ENCODE data around the gene KLHL2.
A peak's percentile ranks its signal among the peaks of the same experiment; 100 is the strongest.
"Not testable (repeated sequence)": the region's sequence is repeated elsewhere in the genome, so short reads cannot be mapped to it uniquely, and the experiment has no call there.

Gene KLHL2

DNA sequence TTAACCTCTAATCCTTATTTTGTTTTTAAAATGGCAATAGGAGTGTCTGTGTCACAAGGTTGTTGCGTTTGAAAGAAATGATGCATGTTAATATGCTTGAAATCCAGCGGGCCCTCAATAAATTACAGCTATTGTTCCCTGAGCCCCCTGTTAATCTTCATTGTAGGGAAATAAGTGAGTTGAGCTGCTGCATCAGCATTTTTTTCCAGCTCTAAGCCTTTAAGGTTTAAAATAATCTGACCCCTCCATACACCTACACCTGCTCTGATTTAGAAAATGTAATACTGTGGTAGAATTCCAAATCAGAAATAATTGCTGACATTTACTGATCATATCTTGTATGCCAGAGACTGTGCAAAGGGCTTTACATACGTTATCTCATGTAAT, 117.5 kb downstream of the KLHL2 start:
- no peak for DNase-seq (ENCODE audit: low read depth, low spot score)
- peak overlapping the region; percentile 97 for H3K27ac ChIP-seq

DNA sequence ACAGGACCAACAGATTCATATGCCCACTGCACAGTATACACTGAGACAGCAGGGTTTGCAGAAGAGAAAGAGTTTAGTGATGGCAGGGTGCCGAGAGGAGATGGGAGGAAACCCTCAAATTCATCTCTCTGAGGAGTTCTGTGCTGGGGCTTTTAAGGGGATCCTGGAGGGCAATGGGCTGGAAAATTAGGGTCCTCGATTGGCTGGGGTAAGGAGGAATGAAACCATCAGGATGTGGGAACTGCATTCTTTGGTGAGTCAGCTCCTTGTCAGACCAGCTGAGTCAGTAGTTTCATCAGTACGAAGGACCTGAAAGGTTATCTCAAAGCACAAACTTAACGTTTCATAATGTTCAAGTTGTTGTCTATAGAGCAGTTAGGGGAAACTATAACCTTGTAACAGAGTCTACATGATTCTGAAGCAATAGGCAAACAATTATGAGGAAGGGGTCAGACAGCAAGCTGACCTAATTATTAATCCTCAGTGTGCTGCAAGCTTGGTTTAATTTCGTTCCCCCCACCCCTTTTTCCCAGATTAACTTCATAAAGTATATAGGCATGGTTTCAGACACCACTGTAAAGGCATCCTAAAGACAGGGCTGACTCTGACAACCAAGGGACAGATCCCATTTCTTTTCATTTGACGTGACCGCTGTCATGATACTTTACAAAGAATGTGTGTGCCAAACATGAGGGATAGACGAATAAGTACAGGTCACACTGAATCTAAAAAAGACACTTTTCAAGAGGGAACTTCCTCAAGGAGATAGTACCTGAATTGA, 118.6 kb downstream of the KLHL2 start:
- peak; percentile 64 for DNase-seq (ENCODE audit: low read depth, low spot score)
- H3K27ac ChIP-seq: peak overlapping the region; percentile 97

DNA sequence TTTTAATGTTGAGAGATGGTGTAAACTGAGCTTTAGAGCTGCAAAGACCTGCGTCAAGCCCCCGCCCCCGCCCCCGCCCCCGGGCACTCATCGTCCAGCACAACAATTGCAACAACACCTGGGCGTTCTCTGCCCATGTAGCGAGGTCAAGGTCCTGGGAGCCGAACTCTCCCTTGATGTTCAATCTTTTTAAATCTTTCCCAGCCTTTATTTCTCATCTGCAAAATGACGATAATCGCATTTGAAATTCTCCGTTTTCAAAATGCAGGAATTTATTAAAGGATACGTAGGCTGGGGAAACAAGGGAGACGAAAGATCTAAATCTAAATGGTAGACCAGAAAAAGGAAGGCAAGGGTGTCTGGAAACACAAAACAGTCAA, 119.5 kb downstream of the KLHL2 start:
- H3K27ac ChIP-seq: peak overlapping the region; percentile 97
- DNase-seq (ENCODE audit: low read depth, low spot score): no peak

DNA sequence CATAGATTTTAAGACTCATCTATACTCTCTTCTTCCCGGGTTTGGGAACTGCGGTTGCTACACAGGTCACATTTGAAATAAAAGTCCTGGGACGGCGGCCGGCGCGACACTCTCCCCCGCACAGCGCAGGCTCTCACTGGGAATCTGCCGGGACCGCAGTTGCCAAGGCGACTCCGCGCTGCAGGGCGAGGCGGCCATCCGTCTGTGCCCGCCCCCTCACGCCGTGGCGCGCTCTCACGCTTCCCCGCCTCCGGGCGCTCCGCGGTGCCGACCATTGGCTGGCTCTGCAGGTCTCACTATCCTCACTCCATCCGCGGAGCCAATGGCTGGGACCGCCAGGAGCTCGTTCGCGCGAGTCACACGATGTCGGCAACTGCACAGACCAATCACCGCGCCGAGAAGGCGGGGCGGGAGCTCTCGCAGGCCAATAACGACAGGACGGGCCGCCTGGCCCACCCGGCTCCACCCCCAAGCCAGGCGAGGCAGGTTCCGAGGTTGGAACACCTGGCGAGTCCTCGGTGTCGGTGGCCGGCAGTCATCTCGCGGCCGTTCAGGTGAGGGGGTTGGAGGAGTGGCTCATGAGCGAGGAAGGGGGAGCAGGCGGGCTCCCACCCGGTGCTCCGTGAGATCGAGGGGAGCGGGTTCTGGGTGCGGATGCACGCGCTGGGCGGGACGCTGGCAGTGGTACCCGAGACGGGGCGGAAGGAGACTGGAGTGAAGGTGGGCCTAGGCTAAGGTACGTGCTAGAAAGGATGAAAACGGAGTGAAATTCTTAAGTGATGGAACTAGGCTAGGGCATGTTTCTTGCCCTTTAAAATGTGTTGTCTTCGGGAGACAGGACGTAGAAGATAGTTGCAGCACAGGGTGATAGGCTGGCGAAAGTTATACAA, 120.1 kb downstream of the KLHL2 start, which contains the start of gene MSMO1:
Gene MSMO1 (plus strand): TSS at position 459 of the 890 bp plus-strand sequence. CDS start 5,702 bp downstream, outside the sequence.
- peak within 1 kb of the TSS; percentile 97 for H3K27ac ChIP-seq
- DNase-seq (ENCODE audit: low read depth, low spot score): peak; percentile 98

DNA sequence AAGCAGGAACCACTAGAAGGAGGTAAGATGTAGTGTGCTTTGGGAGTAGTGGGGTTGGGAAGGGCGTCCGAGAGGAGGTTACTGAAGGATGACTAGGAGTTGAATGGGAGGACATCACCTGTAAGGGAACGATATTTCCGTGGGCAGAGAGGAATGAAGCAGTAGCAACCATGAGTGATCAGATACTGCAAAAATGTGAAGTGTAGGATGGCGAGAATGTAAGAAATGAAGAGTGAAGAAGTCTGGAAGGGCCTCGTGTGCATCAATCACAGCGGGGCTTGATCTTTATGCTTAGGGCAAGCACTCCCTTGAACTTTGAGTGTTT, 120.7 kb downstream of the KLHL2 start:
- DNase-seq (ENCODE audit: low read depth, low spot score): no peak
- peak overlapping the region; percentile 97 for H3K27ac ChIP-seq

DNA sequence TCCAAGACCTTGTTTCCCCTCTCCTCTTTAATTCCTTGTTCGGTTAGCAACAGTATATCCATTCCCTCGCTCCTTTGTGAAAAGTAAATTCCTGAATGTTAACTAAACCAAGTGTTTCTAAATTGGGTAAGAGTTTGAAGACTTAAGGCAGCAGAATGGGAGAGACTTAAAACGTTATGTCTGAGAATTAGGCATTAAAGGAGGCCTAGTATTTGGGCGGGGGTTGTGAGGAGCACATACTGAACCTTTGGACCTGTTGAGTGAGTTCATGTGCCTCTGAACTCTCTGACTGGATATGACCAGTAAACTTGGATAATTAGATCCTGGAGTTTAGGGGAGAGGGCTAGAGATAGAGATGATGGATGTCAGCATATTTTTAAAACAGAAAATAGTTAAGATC, 121.3 kb downstream of the KLHL2 start:
- peak overlapping the region; percentile 97 for H3K27ac ChIP-seq
- no peak for DNase-seq (ENCODE audit: low read depth, low spot score)

DNA sequence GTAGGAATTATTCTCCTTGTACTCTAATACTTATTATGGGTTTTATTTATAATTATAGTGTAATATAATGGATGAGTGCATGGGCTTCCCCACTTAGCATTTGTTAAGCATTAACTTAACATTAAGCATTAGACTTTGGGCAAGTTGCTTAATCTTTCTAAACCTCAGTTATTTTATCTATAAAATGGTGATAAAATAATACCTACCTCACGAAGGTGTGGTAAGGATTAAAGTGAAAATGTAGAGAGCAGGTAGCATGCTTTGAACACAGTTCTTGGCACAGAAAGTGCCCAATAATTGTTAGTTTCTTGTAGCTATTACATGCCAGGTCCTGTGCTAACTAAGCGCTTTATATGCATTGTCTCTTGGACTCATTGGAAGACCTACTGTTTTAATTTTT, 122.7 kb downstream of the KLHL2 start:
- H3K27ac ChIP-seq: peak overlapping the region; percentile 97
- DNase-seq (ENCODE audit: low read depth, low spot score): no peak

DNA sequence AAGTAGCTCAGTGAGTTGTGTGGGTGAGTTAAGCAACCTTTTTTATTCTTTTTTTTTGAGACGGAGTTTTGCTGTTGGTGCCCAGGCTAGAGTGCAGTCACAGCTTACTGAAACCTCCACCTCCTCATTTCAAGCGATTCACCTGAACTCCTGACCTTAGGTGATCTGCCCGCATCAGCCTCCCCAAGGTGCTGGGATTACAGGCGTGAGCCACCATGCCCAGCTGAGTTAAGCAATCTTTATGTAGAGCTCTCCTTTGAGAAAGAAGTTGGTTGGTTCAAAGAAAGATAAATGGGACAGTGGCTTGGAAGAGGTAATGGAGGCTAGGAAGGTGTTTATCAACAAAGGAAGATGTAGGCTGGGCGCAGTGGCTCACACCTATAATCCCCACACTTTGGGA, 123.3 kb downstream of the KLHL2 start:
- H3K27ac ChIP-seq: peak overlapping the region; percentile 97

DNA sequence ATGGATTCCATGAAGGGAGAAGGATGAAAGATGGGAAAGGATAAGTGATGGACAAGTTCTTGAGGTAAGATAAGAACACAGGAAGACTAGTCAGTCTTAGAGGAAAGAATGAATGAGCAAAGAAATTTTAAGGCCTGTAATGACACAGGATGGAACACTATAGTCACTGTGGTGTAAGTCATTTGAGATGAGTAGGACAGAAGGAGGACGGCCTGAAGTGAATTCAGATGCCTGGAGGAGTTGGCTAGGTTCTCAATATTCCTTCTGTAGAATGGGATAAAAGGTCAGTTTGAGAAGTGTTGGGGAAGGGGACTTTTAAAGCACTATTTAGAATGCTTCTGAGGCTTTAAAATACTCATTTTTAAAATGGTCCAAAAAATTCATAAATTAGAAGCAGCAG, 124.0 kb downstream of the KLHL2 start:
- DNase-seq (ENCODE audit: low read depth, low spot score): no peak
- peak overlapping the region; percentile 97 for H3K27ac ChIP-seq

More for the DNA sequence above, 123.3 kb downstream of the KLHL2 start:
- DNase-seq (ENCODE audit: low read depth, low spot score): no peak

DNA sequence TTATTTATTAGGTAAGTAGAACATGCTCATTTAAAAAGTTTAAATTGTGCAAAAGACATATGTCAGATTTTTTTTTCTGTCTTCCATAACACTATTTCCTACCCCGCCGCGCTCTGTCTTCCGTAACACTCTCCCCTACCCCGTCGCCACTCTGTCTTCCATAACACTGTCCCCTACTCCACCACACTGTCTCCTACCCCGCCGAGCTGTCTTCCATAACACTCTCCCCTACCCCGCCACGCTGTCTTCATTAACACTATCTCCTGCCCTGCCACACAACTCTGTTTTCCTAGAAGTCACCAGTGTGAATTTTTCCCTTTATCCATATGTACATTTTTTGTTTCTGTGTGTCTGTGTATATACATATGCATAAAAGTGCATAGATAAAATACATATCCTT, 124.5 kb downstream of the KLHL2 start:
- peak overlapping the region; percentile 97 for H3K27ac ChIP-seq
- DNase-seq (ENCODE audit: low read depth, low spot score): no peak

DNA sequence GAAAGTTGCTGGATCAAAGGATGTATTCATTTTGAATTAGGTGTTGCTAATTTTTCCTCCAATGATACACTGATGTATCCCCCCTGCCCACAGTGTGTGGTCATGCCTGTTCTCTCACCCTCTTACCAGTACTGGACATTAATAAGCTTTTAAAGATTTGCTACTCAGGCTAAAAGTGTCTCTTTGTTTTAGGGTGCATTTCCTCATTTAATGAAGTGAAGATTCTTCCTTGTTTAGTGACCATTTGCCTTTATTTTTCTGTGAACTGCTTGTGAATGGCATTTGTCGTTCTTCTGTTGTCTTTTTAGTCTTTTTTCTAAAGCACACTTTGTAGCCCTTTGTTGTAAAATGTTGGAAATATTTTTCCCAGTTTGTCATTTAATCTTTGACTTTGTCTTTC, 125.1 kb downstream of the KLHL2 start:
- peak overlapping the region; percentile 97 for H3K27ac ChIP-seq
- no peak for DNase-seq (ENCODE audit: low read depth, low spot score)

DNA sequence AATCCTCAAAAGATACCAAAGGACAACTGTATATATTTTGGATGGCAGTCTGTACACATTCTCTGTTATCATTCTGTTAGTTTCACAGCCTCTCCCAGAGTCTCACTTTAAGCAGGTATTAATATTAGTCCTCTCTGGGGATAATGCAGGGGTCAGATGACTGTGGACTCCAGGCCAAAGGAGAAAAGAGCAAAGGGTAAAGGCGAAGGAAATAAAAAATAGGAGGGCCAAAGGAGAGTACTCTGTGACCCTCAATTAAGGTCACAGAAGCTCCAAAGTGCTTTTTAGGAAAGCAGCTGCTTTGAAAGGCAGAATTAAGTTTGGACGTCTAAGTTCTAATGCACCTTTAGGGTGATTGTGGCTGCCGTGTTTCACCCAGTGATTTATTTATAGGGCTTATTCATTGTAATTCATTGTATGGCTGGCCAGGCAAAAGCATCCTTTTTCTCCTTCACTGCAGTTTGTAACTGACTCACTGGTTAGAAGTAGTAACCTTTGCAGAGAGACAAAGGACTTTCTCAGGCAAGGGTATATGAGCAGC, 127.9 kb downstream of the KLHL2 start:
- no peak for DNase-seq (ENCODE audit: low read depth, low spot score)
- peak overlapping the region; percentile 2 for H3K27ac ChIP-seq

DNA sequence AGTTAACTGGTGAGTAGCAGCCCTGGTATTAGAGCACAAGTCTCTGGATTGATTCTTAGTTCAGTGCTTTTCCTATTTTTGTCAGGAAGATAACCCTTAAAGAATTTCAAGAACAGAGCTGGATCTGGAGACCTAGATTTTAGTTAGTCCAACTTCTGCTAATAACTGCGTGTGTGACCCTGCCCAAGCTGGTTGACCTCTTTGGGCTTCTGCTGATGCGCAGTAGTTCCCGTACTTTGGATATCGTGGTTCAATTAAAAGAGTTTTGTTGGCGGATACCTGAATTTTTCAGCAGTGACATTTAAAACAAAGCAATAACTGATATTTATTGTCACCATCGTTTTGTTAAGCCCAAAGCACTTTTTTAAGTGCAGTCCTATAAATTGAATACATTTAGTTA, 129.4 kb downstream of the KLHL2 start:
- H3K27ac ChIP-seq: no peak overlapping the region
- DNase-seq (ENCODE audit: low read depth, low spot score): no peak

DNA sequence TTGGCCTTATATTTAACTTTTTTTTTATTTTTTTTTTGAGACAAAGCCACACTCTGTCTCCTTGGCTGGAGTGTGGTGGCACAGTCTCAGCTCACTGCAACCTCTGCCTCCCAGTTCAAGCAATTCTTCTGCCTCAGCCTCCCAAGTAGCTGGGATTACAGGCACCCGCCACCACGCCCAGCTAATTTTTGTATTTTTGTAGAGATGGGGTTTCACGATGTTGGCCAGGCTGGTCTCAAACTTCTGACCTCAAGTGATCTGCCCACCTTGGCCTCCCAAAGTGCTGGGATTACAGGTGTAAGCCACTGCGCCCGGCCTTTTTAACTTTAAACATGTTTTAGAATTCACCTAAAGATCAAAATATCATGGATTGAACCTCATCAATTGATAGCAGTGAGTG, 135.0 kb downstream of the KLHL2 start:
- not testable (repeated sequence) for H3K27ac ChIP-seq; DNase-seq (ENCODE audit: low read depth, low spot score)

DNA sequence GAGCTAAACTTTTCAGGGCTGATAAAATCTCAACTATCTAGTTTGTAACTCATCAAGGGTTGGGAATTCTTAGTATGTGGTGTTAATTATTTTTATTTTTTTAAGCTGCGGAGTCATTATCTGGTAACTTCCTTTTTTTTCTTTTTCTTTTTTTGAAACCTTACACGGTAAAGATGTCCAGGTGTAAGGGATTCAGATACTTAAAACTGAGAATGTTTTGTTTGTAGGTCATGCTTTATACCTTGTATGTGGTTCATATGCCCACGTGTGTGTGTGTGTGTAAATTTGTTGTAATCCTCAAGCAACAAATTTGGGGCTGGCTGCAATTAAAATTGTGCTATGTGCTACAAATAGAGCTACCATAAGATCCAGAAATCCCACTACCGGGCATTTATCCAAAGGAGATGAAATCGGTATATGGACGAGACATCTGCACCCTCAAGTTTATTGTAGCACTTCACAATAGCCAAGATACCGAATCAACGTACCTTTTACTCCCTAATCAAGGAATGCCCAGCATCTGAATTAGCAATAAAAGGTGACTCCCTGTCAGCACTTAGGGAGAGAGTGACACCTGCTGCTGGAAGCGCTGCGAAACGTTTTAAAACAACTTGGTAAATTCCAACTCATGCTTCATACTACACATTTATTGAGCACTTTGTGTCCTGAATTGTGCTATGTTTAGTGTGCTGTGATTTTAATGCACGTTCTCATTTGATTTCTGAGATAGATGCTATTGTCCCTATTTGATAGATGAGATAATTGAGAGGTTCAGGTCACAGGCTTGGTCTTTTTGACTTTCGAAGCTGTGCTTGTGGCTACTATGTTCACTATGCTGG, 136.2 kb downstream of the KLHL2 start:
- peak overlapping the region; percentile 2 for H3K27ac ChIP-seq
- no peak for DNase-seq (ENCODE audit: low read depth, low spot score)

DNA sequence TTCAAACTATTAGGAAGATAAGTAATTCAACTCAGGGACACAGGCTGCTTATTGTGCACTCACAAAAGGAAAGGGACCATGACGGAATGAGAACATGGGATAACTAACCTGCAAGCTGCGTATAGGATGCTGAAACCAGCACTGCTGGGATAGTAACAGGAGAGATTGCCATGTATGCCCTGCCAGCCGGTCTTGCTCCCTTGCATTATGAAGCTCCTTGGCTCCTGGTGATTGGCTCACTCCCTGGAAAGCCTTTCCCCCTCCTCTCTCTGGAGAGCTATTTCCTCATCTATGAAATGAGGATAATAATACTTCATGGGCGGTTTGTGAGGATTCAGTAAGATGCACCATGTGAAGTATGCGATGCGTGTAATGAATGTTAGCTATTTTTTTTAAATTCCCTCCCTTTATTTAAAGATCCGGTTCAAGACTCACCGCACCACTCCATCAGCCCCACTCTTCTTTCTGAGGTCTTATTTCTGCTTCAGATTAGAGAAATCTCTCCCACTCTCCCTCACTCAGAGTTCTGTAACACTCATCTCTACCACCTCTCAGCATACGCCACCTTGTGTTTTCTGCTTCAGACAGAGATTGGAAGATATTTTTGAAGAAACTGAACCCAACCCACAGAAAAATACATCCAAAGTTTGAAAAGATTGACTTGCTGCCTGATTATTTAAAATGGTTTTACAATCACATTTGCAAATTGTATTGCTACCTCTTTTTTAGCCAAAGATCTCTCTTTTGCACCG, 138.5 kb downstream of the KLHL2 start:
- no peak for DNase-seq (ENCODE audit: low read depth, low spot score)
- H3K27ac ChIP-seq: no peak overlapping the region

DNA sequence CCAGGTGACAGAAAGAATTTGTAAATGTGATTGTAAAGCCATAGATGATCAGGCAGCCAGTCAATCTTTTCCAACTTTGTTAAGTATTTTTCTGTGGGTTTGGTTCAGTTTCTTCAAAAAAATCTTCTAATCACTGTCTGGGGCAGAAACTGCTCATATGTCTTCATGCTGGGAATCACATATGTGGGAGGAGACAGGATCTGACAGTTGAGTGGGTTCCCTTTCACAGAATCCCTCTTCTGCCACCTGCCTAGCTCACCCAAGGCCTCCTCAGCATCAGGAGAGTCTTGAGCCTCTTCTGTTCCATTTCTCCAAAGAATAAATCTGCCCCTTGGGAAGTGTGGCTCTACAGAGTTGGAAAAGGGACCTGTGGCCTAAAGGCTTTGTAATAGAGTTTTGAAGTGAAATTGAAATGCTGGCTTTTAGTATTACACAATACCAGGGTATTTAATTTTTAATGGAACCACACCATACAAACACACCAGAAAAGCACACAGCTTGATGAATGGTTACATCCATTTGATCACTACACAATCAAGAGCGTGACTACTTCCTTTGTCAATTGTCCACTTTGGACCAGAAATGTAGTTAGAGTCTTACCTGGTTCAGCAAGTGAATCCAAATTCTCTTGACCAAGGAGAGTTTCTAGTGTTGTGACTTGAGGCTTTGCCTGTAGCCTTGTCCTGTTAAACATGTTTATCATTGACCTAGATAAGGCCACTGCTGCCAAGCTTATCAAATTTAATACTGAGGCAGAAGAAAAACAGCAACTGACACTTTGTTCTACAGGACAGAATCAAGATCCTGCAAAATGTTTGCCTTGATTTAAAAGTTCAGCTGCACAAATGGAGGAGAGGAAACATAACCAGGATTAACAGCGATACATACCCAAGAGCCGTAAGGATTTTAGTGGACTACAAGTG, 140.5 kb downstream of the KLHL2 start:
- DNase-seq (ENCODE audit: low read depth, low spot score): no peak
- H3K27ac ChIP-seq: no peak overlapping the region

DNA sequence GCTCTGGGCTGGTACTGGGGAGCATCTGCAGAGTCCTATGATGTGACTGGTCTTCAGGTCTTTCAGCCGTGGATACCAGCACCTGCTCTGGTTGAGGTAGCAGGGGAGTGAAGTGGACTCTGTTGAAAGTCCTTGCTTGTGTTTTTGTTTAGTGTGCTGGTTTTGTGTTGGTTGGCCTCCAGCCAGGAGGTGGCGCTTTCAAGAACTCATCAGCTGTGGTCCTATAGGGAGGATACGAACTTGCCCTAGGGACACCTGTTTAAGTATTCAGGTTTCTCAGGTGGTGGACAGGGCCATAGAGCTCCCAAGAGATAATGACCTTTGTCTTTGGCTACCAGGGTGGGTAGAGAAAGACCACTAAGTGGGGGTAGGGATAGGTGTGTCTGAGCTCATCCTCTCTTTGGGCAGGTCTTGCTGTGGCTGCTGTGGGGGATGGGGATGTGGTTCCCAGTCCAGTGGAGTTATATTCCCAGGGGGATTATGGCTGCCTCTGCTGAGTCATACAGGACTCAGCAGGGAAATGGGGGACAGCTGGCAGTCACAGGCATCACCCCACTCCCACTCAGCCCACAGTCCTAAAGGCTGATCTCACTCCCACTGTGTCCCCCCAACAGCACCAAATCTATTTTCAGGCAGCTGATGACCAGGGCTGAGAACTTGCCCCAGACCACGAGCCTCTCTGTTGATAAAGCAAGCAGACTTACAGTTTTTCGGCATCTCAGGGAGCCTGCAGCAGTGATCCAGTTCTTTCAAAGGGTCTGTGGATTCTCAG, 144.2 kb downstream of the KLHL2 start:
- no peak for DNase-seq (ENCODE audit: low read depth, low spot score)

More for the DNA sequence above, 144.2 kb downstream of the KLHL2 start:
- H3K27ac ChIP-seq: no peak overlapping the region
